Measurements from ENCODE around the gene C20orf202. TPM values are rescaled to one million over a fixed set of nuclear protein-coding genes. Genes with fewer than 3 reads are reported as not detected.

Gene C20orf202
- polyA plus RNA-seq, 3 donors from 2014 or later = not detected

- peaks cover 5 to 21% (median 9%) of the 10 kb centered on the region in 3 donors for H3K27me3 Mint-ChIP-seq (ENCODE audit: low read depth in 3 of 3)
- peaks cover 0 to 4% (median 0%) of the 10 kb centered on the region in 3 donors for H3K36me3 Mint-ChIP-seq
- H3K9me3 Mint-ChIP-seq = peaks cover 0 to 7% (median 0%) of the 10 kb centered on the region in 6 donors
- DNase-seq = no peak
- H3K27ac Mint-ChIP-seq = no peak overlapping the region
- H3K4me1 Mint-ChIP-seq = no peaks in the 10 kb centered on the region
- H3K4me3 Mint-ChIP-seq = no peak overlapping the region
These were observed 51.0 kb downstream of the C20orf202 start for GRCh38 chr20:1254254-1254653.

GRCh38 chr20:1255675-1256074, 52.4 kb downstream of the C20orf202 start:
- no peak overlapping the region for H3K4me3 Mint-ChIP-seq
- no peaks in the 10 kb centered on the region for H3K4me1 Mint-ChIP-seq
- H3K27me3 Mint-ChIP-seq (ENCODE audit: low read depth in 3 of 3) = peaks cover 5 to 22% (median 9%) of the 10 kb centered on the region in 3 donors
- no peak for DNase-seq
- H3K36me3 Mint-ChIP-seq = peaks cover 0 to 4% (median 0%) of the 10 kb centered on the region in 3 donors
- H3K9me3 Mint-ChIP-seq = peaks cover 0 to 5% (median 0%) of the 10 kb centered on the region in 6 donors
- no peak overlapping the region for H3K27ac Mint-ChIP-seq

Other genes with a start within 250 kb of the C20orf202 start
- not detected for gene RSPO4, start 201.1 kb upstream of the C20orf202 start, polyA plus RNA-seq
- 100 to 1,000 TPM in 2 of 3 donors, 10 to 100 TPM in 1; 87.6 to 172 (median 140) TPM for gene PSMF1, start 84.9 kb upstream of the C20orf202 start, polyA plus RNA-seq
- not detected for gene TMEM74B, start 18.5 kb upstream of the C20orf202 start, polyA plus RNA-seq
- gene RAD21L1, start 22.6 kb downstream of the C20orf202 start, polyA plus RNA-seq = not detected
- gene SNPH, start 62.8 kb downstream of the C20orf202 start, polyA plus RNA-seq = 1 to 10 TPM in 2 of 3 donors, under 1 TPM in 1; 0.59 to 2.8 (median 1.1) TPM
- gene SDCBP2, start 125.7 kb downstream of the C20orf202 start, polyA plus RNA-seq = 1 to 10 TPM; 1.3 to 2.0 (median 1.8) TPM
- 10 to 100 TPM; 45.1 to 70.7 (median 47.5) TPM for gene FKBP1A, start 189.6 kb downstream of the C20orf202 start, polyA plus RNA-seq